ENCODE data around the gene LYRM4.

LYRM4 gene

DNA sequence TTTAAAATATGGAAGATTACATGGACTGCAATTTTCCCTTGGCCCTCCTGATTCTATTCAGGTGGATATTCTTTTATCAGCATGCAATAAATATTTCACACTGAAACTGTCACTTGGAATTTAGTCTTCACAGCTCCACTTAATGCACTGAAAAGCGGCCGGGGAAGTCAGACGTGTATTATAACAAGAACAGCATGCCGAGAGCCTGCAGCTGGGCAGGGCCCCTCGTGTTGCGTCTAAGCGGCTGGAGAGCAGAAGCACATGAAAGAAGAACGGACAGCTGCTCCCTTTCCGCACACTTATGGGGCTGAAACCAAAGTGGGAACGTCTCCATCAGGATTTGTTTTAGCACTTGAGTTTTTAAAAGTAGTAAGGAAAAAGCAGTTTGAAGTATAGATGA lies 57.2 kb downstream of the LYRM4 start:
- Histone ChIP-seq H4K20me1 (ENCODE audit: insufficient read depth, low read length) (no peaks in the 10 kb centered on the region), H3K27me3 (ENCODE audit: insufficient read depth, low read length) (no peaks in the 10 kb centered on the region), H3F3A (ENCODE audit: insufficient read depth, low read length) (no peaks in the 10 kb centered on the region), H3K4me1 (ENCODE audit: insufficient read depth, low read length, severe bottlenecking) (peaks cover 29% of the 10 kb centered on the region), H3K9me2 (ENCODE audit: low read depth, low read length) (no peaks in the 10 kb centered on the region), H3K4me3 (ENCODE audit: low read depth, low read length, poor library complexity, severe bottlenecking) (no peak overlapping the region), H2AFZ (ENCODE audit: low read length) (no peak overlapping the region), H3K36me3 (ENCODE audit: insufficient read depth, low read length) (no peaks in the 10 kb centered on the region), H3K4me2 (ENCODE audit: low read length) (no peak overlapping the region), H3K27ac (ENCODE audit: low read depth, low read length, poor library complexity, severe bottlenecking) (no peak overlapping the region), H3K79me2 (ENCODE audit: insufficient read depth, low read length) (no peaks in the 10 kb centered on the region), H3K9ac (ENCODE audit: low read length) (no peak overlapping the region), H3K9me3 (ENCODE audit: low read length) (no peaks in the 10 kb centered on the region)
- TF ChIP-seq EZH2 (IDR thresholded peaks at IDR 0.05; ENCODE audit: borderline replicate concordance, low read length), result no peak
- TF ChIP-seq, protein P1, sequence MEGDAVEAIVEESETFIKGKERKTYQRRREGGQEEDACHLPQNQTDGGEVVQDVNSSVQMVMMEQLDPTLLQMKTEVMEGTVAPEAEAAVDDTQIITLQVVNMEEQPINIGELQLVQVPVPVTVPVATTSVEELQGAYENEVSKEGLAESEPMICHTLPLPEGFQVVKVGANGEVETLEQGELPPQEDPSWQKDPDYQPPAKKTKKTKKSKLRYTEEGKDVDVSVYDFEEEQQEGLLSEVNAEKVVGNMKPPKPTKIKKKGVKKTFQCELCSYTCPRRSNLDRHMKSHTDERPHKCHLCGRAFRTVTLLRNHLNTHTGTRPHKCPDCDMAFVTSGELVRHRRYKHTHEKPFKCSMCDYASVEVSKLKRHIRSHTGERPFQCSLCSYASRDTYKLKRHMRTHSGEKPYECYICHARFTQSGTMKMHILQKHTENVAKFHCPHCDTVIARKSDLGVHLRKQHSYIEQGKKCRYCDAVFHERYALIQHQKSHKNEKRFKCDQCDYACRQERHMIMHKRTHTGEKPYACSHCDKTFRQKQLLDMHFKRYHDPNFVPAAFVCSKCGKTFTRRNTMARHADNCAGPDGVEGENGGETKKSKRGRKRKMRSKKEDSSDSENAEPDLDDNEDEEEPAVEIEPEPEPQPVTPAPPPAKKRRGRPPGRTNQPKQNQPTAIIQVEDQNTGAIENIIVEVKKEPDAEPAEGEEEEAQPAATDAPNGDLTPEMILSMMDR (IDR thresholded peaks at IDR 0.05; ENCODE audit: low read length), result no peak

DNA sequence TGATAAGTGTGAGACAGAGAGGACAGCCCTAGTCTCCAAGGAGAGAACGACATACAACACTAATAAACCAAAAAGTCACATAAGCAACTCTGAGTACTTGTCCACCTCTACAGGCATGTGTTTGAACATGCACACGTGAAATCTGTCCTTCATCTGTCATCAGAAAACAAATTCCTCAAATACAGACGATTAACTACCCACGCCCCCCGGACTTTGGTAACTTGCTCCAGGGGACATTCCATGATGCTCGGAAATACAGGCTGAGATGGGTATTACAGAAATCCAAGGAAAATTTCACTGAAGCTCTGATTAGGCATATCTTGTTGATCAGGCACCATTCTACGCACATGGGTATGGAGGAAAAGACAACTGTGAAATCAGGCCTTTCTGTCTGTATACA lies 57.8 kb downstream of the LYRM4 start:
- no peak overlapping the region for H3K4me2 ChIP-seq (ENCODE audit: low read length)
- peaks cover 23% of the 10 kb centered on the region for H3K4me1 ChIP-seq (ENCODE audit: insufficient read depth, low read length, severe bottlenecking)
- H3F3A ChIP-seq (ENCODE audit: insufficient read depth, low read length), result no peaks in the 10 kb centered on the region
- H3K4me3 ChIP-seq (ENCODE audit: low read depth, low read length, poor library complexity, severe bottlenecking), result no peak overlapping the region
- no peak overlapping the region for H3K27ac ChIP-seq (ENCODE audit: low read depth, low read length, poor library complexity, severe bottlenecking)
- no peak for TF ChIP-seq EZH2 (IDR thresholded peaks at IDR 0.05; ENCODE audit: borderline replicate concordance, low read length)
- TF ChIP-seq, protein P1 (IDR thresholded peaks at IDR 0.05; ENCODE audit: low read length), result no peak
- H2AFZ ChIP-seq (ENCODE audit: low read length), result no peak overlapping the region
- no peaks in the 10 kb centered on the region for H3K36me3 ChIP-seq (ENCODE audit: insufficient read depth, low read length)
- H3K9ac ChIP-seq (ENCODE audit: low read length), result no peak overlapping the region
- no peaks in the 10 kb centered on the region for H3K9me2 ChIP-seq (ENCODE audit: low read depth, low read length)
- no peaks in the 10 kb centered on the region for H3K27me3 ChIP-seq (ENCODE audit: insufficient read depth, low read length)
- no peaks in the 10 kb centered on the region for H3K79me2 ChIP-seq (ENCODE audit: insufficient read depth, low read length)
- H3K9me3 ChIP-seq (ENCODE audit: low read length), result no peaks in the 10 kb centered on the region
- H4K20me1 ChIP-seq (ENCODE audit: insufficient read depth, low read length), result no peaks in the 10 kb centered on the region

DNA sequence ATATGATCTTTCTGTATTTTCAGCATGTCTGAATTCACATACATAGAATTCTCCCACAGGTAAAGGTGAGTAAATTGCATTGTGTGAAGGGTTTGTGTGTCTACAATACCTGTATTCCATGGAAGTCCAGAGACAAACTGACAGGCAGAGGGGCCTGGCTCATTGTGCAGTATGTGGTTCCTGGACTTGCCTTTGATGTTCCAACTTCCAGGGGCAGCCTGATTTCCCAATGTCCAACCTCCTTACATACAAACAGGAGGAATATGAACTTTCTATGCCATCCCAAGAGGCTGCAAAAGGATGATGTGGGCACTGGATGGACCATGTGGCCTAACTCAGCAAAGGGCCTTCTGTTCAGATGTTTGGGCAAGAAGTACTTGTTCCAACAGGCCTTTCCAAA lies 58.5 kb downstream of the LYRM4 start:
- peaks cover 16% of the 10 kb centered on the region for H3K4me1 ChIP-seq (ENCODE audit: insufficient read depth, low read length, severe bottlenecking)
- no peak overlapping the region for H3K9ac ChIP-seq (ENCODE audit: low read length)
- H3K27ac ChIP-seq (ENCODE audit: low read depth, low read length, poor library complexity, severe bottlenecking), result no peak overlapping the region
- H3K9me3 ChIP-seq (ENCODE audit: low read length), result no peaks in the 10 kb centered on the region
- H3K9me2 ChIP-seq (ENCODE audit: low read depth, low read length), result no peaks in the 10 kb centered on the region
- H2AFZ ChIP-seq (ENCODE audit: low read length), result no peak overlapping the region
- H3K4me2 ChIP-seq (ENCODE audit: low read length), result no peak overlapping the region
- H4K20me1 ChIP-seq (ENCODE audit: insufficient read depth, low read length), result no peaks in the 10 kb centered on the region
- no peaks in the 10 kb centered on the region for H3F3A ChIP-seq (ENCODE audit: insufficient read depth, low read length)
- H3K79me2 ChIP-seq (ENCODE audit: insufficient read depth, low read length), result no peaks in the 10 kb centered on the region
- H3K36me3 ChIP-seq (ENCODE audit: insufficient read depth, low read length), result no peaks in the 10 kb centered on the region
- no peaks in the 10 kb centered on the region for H3K27me3 ChIP-seq (ENCODE audit: insufficient read depth, low read length)
- TF ChIP-seq, protein P1 (IDR thresholded peaks at IDR 0.05; ENCODE audit: low read length), result no peak
- TF ChIP-seq EZH2 (IDR thresholded peaks at IDR 0.05; ENCODE audit: borderline replicate concordance, low read length), result no peak
- no peak overlapping the region for H3K4me3 ChIP-seq (ENCODE audit: low read depth, low read length, poor library complexity, severe bottlenecking)

Data from OCI-LY1 (cell line).